ENCODE results near the gene CCM2L.
A peak's percentile ranks its signal among the peaks of the same experiment; 100 is the strongest.

Gene CCM2L

GRCh38 chr20:31996996-31997395, 13.2 kb upstream of the CCM2L start:
- no peak for DNase-seq

- DNase-seq: no peak
Measured at GRCh38 chr20:31998246-31998645, 12.0 kb upstream of the CCM2L start.

GRCh38 chr20:32003325-32003724, 6.9 kb upstream of the CCM2L start:
- no peak for DNase-seq

- DNase-seq: no peak
Measured at GRCh38 chr20:32004963-32005362, 5.3 kb upstream of the CCM2L start.

- DNase-seq: no peak
Measured at GRCh38 chr20:32006053-32006452, 4.2 kb upstream of the CCM2L start.

- no peak for DNase-seq
Measured at GRCh38 chr20:32006841-32007786, 3.1 kb upstream of the CCM2L start.

- no peak for DNase-seq
Measured at GRCh38 chr20:32007787-32008616, 2.2 kb upstream of the CCM2L start.

GRCh38 chr20:32009564-32009963, 674 bp upstream of the CCM2L start:
- DNase-seq: no peak

GRCh38 chr20:32010666-32011065, 428 bp downstream of the CCM2L start:
- DNase-seq: no peak

GRCh38 chr20:32012159-32012688, 2.0 kb downstream of the CCM2L start:
- DNase-seq: no peak

GRCh38 chr20:32013326-32013725, 3.1 kb downstream of the CCM2L start:
- DNase-seq: no peak

GRCh38 chr20:32017711-32018251, 7.5 kb downstream of the CCM2L start:
- no peak for DNase-seq

GRCh38 chr20:32018269-32019155, 8.3 kb downstream of the CCM2L start:
- DNase-seq: peak; percentile 44

GRCh38 chr20:32019156-32019510, 8.9 kb downstream of the CCM2L start:
- DNase-seq: no peak

GRCh38 chr20:32019563-32020463, 9.6 kb downstream of the CCM2L start:
- no peak for DNase-seq

GRCh38 chr20:32021091-32021490, 10.9 kb downstream of the CCM2L start:
- DNase-seq: no peak

- DNase-seq: no peak
Measured at GRCh38 chr20:32024683-32025295, 14.6 kb downstream of the CCM2L start.

GRCh38 chr20:32027643-32028042, 17.4 kb downstream of the CCM2L start:
- DNase-seq: no peak

GRCh38 chr20:32028647-32029372, 18.6 kb downstream of the CCM2L start:
- no peak for DNase-seq

GRCh38 chr20:32029561-32029960, 19.3 kb downstream of the CCM2L start:
- DNase-seq: no peak
